B cell (primary cell): Measurements from ENCODE around the gene CAMTA1. TPM values are rescaled to one million over a fixed set of nuclear protein-coding genes. Genes with fewer than 3 reads are reported as not detected.

Experiments
- ATAC-seq: fragments of 200-7000 bp; cut with Tn5 transposase; one replicate; pipeline ENCODE4 v1.10.0; 2021; ENCODE audit warnings: low read depth, mild to moderate bottlenecking, moderate number of reproducible peaks, moderate library complexity
- CTCF ChIA-PET: fragments of 350-600 bp; sonication (Branson Sonifier 250); formaldehyde crosslinking; loops from one replicate; lab custom pipeline; 2021; ENCODE audit warnings: antibody characterized with exemption, inconsistent platforms; lab: Charles Lee
- POLR2A ChIA-PET: fragments of 350-600 bp; sonication (Branson Sonifier 250); formaldehyde crosslinking; loops from one replicate; lab custom pipeline; 2021; ENCODE audit warnings: antibody characterized with exemption; lab: Charles Lee
- DNase-seq: peaks from one replicate; pipeline ENCODE4 v3.0.0; 2013
- H2AFZ ChIP-seq: 2 replicates; pipeline ENCODE4 v1.6.1; 2012; ENCODE audit warnings: mild to moderate bottlenecking, low read depth, low read length; ENCODE audit not compliant: insufficient read depth, poor library complexity, severe bottlenecking
- H3K27ac ChIP-seq, 2 donors: 1 replicate in 1 of 2; 2 replicates in 1 of 2; pipeline ENCODE4 v1.5.1; 2012 to 2013; ENCODE audit warnings: low read length in 2 of 2, mild to moderate bottlenecking in 2 of 2, moderate library complexity in 1 of 2
- H3K27me3 ChIP-seq, 4 experiments: fragments of 200-600 bp in 1 of 4; sonication (generic) in 1 of 4; replicated peaks in 1 of 4; 1 replicate in 2 of 4; 2 replicates in 2 of 4; pipeline versions ENCODE4 v1.6.1 to v1.7.0; 2013 to 2016; ENCODE audit warnings: low read length in 3 of 4, mild to moderate bottlenecking in 2 of 4, mixed read lengths in 1 of 4, moderate library complexity in 1 of 4; ENCODE audit not compliant: insufficient read depth in 4 of 4, control insufficient read depth in 3 of 4; ENCODE audit errors: control extremely low read depth in 1 of 4
- H3K36me3 ChIP-seq, 2 experiments: replicated peaks in 1 of 2; 1 replicate in 1 of 2; 2 replicates in 1 of 2; pipeline versions ENCODE4 v1.6.1 to v1.7.1; 2013; ENCODE audit warnings: low read length in 1 of 2; ENCODE audit not compliant: insufficient read depth in 2 of 2, control insufficient read depth in 1 of 2; ENCODE audit errors: control extremely low read depth in 1 of 2, extremely low read depth in 1 of 2
- H3K4me1 ChIP-seq, 2 donors: fragments of 200-600 bp in 1 of 2; sonication (generic) in 1 of 2; 1 replicate in 1 of 2; 2 replicates in 1 of 2; pipeline versions ENCODE4 v1.5.1 to v1.6.1; 2013 to 2017; ENCODE audit warnings: low read length in 2 of 2; ENCODE audit not compliant: control insufficient read depth in 2 of 2, insufficient read depth in 2 of 2
- H3K4me2 ChIP-seq: replicated peaks from 2 replicates; pipeline ENCODE3; 2012; ENCODE audit warnings: mild to moderate bottlenecking, low read depth, low read length; ENCODE audit not compliant: poor library complexity, severe bottlenecking
- H3K4me3 ChIP-seq, 5 experiments: fragments of 200-600 bp in 1 of 5; sonication (generic) in 1 of 5; 1 replicate in 3 of 5; 2 replicates in 2 of 5; pipeline versions ENCODE4 v1.5.1 to v1.7.0; 2011 to 2016; ENCODE audit warnings: low read length in 4 of 5, mild to moderate bottlenecking in 4 of 5, low read depth in 2 of 5, control low read depth in 1 of 5, moderate library complexity in 1 of 5; ENCODE audit not compliant: insufficient read depth in 1 of 5; ENCODE audit errors: control extremely low read depth in 1 of 5, extremely low read depth in 1 of 5
- H3K79me2 ChIP-seq: fragments of 200-600 bp; sonication (generic); one replicate; pipeline ENCODE4 v1.6.0; 2016; ENCODE audit warnings: low read length; ENCODE audit not compliant: control insufficient read depth, insufficient read depth
- H3K9ac ChIP-seq: fragments of 200-600 bp; sonication (generic); 2 replicates; pipeline ENCODE4 v1.6.1; 2017; ENCODE audit warnings: mild to moderate bottlenecking, low read length, moderate library complexity
- H3K9me3 ChIP-seq, 3 donors: one replicate each; pipeline versions ENCODE4 v1.6.1 to v1.7.1; 2013; ENCODE audit warnings: low read length in 2 of 3; ENCODE audit not compliant: control insufficient read depth in 2 of 3, insufficient read depth in 1 of 3; ENCODE audit errors: control extremely low read depth in 1 of 3
- H4K20me1 ChIP-seq: 2 replicates; pipeline ENCODE4 v1.6.0; 2012; ENCODE audit warnings: mild to moderate bottlenecking, low read length; ENCODE audit not compliant: insufficient read depth, control insufficient read depth, poor library complexity, severe bottlenecking
- H3K27ac Mint-ChIP-seq: one replicate; pipeline ENCODE4 v1.8.0; 2021; ENCODE audit warnings: mixed read lengths
- H3K27me3 Mint-ChIP-seq: one replicate; pipeline ENCODE4 v1.8.0; 2021; ENCODE audit warnings: mixed read lengths
- H3K4me1 Mint-ChIP-seq: one replicate; pipeline ENCODE4 v1.8.0; 2021; ENCODE audit warnings: mixed read lengths
- H3K4me3 Mint-ChIP-seq: one replicate; pipeline ENCODE4 v1.8.0; 2021; ENCODE audit warnings: mixed read lengths
- H3K9me3 Mint-ChIP-seq: one replicate; pipeline ENCODE4 v1.8.0; 2022; ENCODE audit warnings: mixed read lengths; ENCODE audit not compliant: insufficient read depth
- CTCF ChIP-seq: fragments of 200-600 bp; IDR thresholded peaks from one replicate; pipeline ENCODE4 v1.8.0; 2022; ENCODE audit warnings: antibody characterized with exemption, mild to moderate bottlenecking
- EZH2 ChIP-seq: IDR thresholded peaks from 2 replicates; pipeline ENCODE4 v1.6.1; 2012; ENCODE audit warnings: borderline replicate concordance, low read depth, mild to moderate bottlenecking, moderate library complexity, low read length; ENCODE audit not compliant: insufficient read depth, poor library complexity, severe bottlenecking
- WGBS: methylation state at CpG from one replicate; pipeline ENCODE4 v1.1.5; 2013; ENCODE audit warnings: missing lambda C conversion rate; ENCODE audit not compliant: insufficient coverage; 5-methylcytosine and 5-hydroxymethylcytosine counted together
- intact Hi-C: fragments of 100-400 bp; cut with micrococcal nuclease; formaldehyde crosslinking; loops from one replicate; pipeline ENCODE4 v1.10.0; 2022
- polyA plus RNA-seq: library from polyadenylated mRNA; depleted of rRNA; stranded (reverse); fragments of >200 nt; gene quantifications from 2 replicates; pipeline ENCODE4 v1.2.3, GENCODE V29; 2012
- total RNA-seq, 2 donors: library from RNA; stranded (reverse); fragments of 120-200 nt in 1 of 2; gene quantifications; 1 replicate in 1 of 2; 2 replicates in 1 of 2; pipeline versions ENCODE4 v1.2.3 to v1.2.4, GENCODE V29; 2013 to 2022

The CAMTA1 gene
- total and polyA plus RNA-seq, 2 donors (not counting 1 experiment from before 2014, with no cell fraction given): 42.2 to 45.7 TPM

GRCh38 chr1:7341145-7341905 lies 556.1 kb downstream of the CAMTA1 start:
- no peaks in the 10 kb centered on the region for H3K4me1 ChIP-seq
- ChIA-PET POLR2A (no interaction called here), CTCF (no interaction called here)
- H3K4me3 ChIP-seq: no peak overlapping the region
- no peaks in the 10 kb centered on the region for H3K27me3 Mint-ChIP-seq
- H3K27ac Mint-ChIP-seq: no peak overlapping the region
- no peaks in the 10 kb centered on the region for H3K36me3 ChIP-seq
- H3K9me3 Mint-ChIP-seq: no peaks in the 10 kb centered on the region
- H2AFZ ChIP-seq: no peak overlapping the region
- no peak for TF ChIP-seq EZH2
- TF ChIP-seq CTCF: no peak
- H3K27me3 ChIP-seq: no peaks in the 10 kb centered on the region
- H3K4me2 ChIP-seq: no peak overlapping the region
- H3K79me2 ChIP-seq: no peaks in the 10 kb centered on the region
- H3K9me3 ChIP-seq: peaks cover 0 to 9% (median 0%) of the 10 kb centered on the region in 3 donors
- no peak overlapping the region for H3K4me3 Mint-ChIP-seq
- H3K4me1 Mint-ChIP-seq: no peaks in the 10 kb centered on the region
- intact Hi-C loops: no loop called here
- ATAC-seq (no peak), DNase-seq (no peak)
- no peak overlapping the region for H3K9ac ChIP-seq
- no peak overlapping the region for H3K27ac ChIP-seq
- WGBS: 91% methylated on average over 9 of the region's 11 CpGs
- H4K20me1 ChIP-seq: no peaks in the 10 kb centered on the region

- H3K9ac ChIP-seq: no peak overlapping the region
- no peak overlapping the region for H2AFZ ChIP-seq
- no peaks in the 10 kb centered on the region for H4K20me1 ChIP-seq
- H3K27me3 ChIP-seq: no peaks in the 10 kb centered on the region
- Mint-ChIP-seq H3K4me1 (no peaks in the 10 kb centered on the region), H3K4me3 (no peak overlapping the region), H3K27ac (no peak overlapping the region), H3K9me3 (no peaks in the 10 kb centered on the region), H3K27me3 (no peaks in the 10 kb centered on the region)
- DNase-seq (no peak), ATAC-seq (no peak)
- ChIA-PET CTCF (no interaction called here), POLR2A (no interaction called here)
- 87% methylated on average over 3 of the region's 6 CpGs for WGBS
- no peak overlapping the region for H3K4me2 ChIP-seq
- no peaks in the 10 kb centered on the region for H3K4me1 ChIP-seq
- no peak overlapping the region for H3K27ac ChIP-seq
- no peaks in the 10 kb centered on the region for H3K9me3 ChIP-seq
- no peaks in the 10 kb centered on the region for H3K79me2 ChIP-seq
- no peaks in the 10 kb centered on the region for H3K36me3 ChIP-seq
- intact Hi-C loops: no loop called here
- no peak overlapping the region for H3K4me3 ChIP-seq
- no peak for TF ChIP-seq CTCF
- TF ChIP-seq EZH2: no peak
Observed at GRCh38 chr1:7343882-7344281, 558.6 kb downstream of the CAMTA1 start.
